AG04450 (cell line): ENCODE measurements around the gene CDX1. TPM values are rescaled to one million over a fixed set of nuclear protein-coding genes. Genes with fewer than 3 reads are reported as not detected.

Source experiments
- polyA plus RNA-seq: library from polyadenylated mRNA; depleted of rRNA; stranded (reverse); fragments of >200 nt; gene quantifications from 2 replicates; pipeline ENCODE4 v1.2.3, GENCODE V29; 2011; rRNA removed

The CDX1 gene
- polyA plus RNA-seq, 1 experiment = 0.30 TPM

Other genes starting within 250 kb of the CDX1 start
- gene PDE6A, start 222.0 kb upstream of the CDX1 start, polyA plus RNA-seq = not detected in 2 replicates
- 6.6 and 9.7 TPM in 2 replicates for gene SLC26A2, start 206.0 kb upstream of the CDX1 start, polyA plus RNA-seq
- 6.5 and 6.7 TPM in 2 replicates for gene TIGD6, start 166.1 kb upstream of the CDX1 start, polyA plus RNA-seq
- gene HMGXB3, start 166.0 kb upstream of the CDX1 start, polyA plus RNA-seq = 35.1 and 37.0 TPM in 2 replicates
- 0.09 and 0.12 TPM in 2 replicates for gene CSF1R, start 80.2 kb upstream of the CDX1 start, polyA plus RNA-seq
- 118 and 149 TPM in 2 replicates for gene PDGFRB, start 10.9 kb upstream of the CDX1 start, polyA plus RNA-seq
- not detected in 2 replicates for gene SLC6A7, start 23.3 kb downstream of the CDX1 start, polyA plus RNA-seq
- gene CAMK2A, start 123.0 kb downstream of the CDX1 start, polyA plus RNA-seq = 0.37 and 0.46 TPM in 2 replicates
- gene ARSI, start 136.1 kb downstream of the CDX1 start, polyA plus RNA-seq = 11.3 and 15.8 TPM in 2 replicates
- gene TCOF1, start 190.9 kb downstream of the CDX1 start, polyA plus RNA-seq = 6.5 and 9.8 TPM in 2 replicates
- 2.9 and 4.9 TPM in 2 replicates for gene CD74, start 246.1 kb downstream of the CDX1 start, polyA plus RNA-seq